GM21367 (cell line): Measurements from ENCODE around the gene RTL5.
A peak's percentile ranks its signal among the peaks of the same experiment; 100 is the strongest.
"Not testable (repeated sequence)": the region's sequence is repeated elsewhere in the genome, so short reads cannot be mapped to it uniquely, and the experiment has no call there.

Experiments used
- ATAC-seq: cut with Tn5 transposase; IDR thresholded peaks from one replicate; pipeline ENCODE4 v1.9.1; 2021; ENCODE audit not compliant: unreplicated experiment

RTL5 gene

GRCh38 chrX:72131317-72132294 lies at the start of gene RTL5:
Gene RTL5, minus strand, starts transcription at chrX:72131915.
- ATAC-seq, result peak; percentile 50

- ATAC-seq, result no peak
These were observed 48.8 kb upstream of the RTL5 start for GRCh38 chrX:72180539-72180938.

GRCh38 chrX:72176981-72177380 lies 45.3 kb upstream of the RTL5 start:
- no peak for ATAC-seq

GRCh38 chrX:72176289-72176688 lies 44.6 kb upstream of the RTL5 start:
- ATAC-seq, result not testable (repeated sequence)

- no peak for ATAC-seq
These were observed 37.5 kb upstream of the RTL5 start for GRCh38 chrX:72169008-72169728.

- no peak for ATAC-seq
These were observed 33.8 kb upstream of the RTL5 start for GRCh38 chrX:72165551-72165950.

- no peak for ATAC-seq
These were observed 28.1 kb upstream of the RTL5 start for GRCh38 chrX:72159769-72160168.

GRCh38 chrX:72158773-72159172 lies 27.1 kb upstream of the RTL5 start:
- no peak for ATAC-seq

GRCh38 chrX:72146527-72146926 lies 14.8 kb upstream of the RTL5 start:
- ATAC-seq, result no peak

- no peak for ATAC-seq
These were observed 13.5 kb upstream of the RTL5 start for GRCh38 chrX:72145181-72145580.

GRCh38 chrX:72143609-72143907 lies 11.8 kb upstream of the RTL5 start:
- ATAC-seq, result no peak

- ATAC-seq, result no peak
These were observed 11.3 kb upstream of the RTL5 start for GRCh38 chrX:72142794-72143608.

- ATAC-seq, result no peak
These were observed 10.5 kb upstream of the RTL5 start for GRCh38 chrX:72142094-72142793.

GRCh38 chrX:72141372-72142004 lies 9.8 kb upstream of the RTL5 start:
- no peak for ATAC-seq

GRCh38 chrX:72139538-72139937 lies 7.8 kb upstream of the RTL5 start:
- no peak for ATAC-seq

GRCh38 chrX:72137846-72138495 lies 6.3 kb upstream of the RTL5 start:
- no peak for ATAC-seq

- ATAC-seq, result no peak
These were observed 2.3 kb upstream of the RTL5 start for GRCh38 chrX:72133851-72134546.

- no peak for ATAC-seq
These were observed 741 bp upstream of the RTL5 start for GRCh38 chrX:72132456-72132855.

- no peak for ATAC-seq
These were observed 909 bp downstream of the RTL5 start for GRCh38 chrX:72130762-72131250.
